ENCODE measurements around the gene MPV17L2. TPM values are rescaled to one million over a fixed set of nuclear protein-coding genes. Genes with fewer than 3 reads are reported as not detected.
"Not testable (repeated sequence)": the region's sequence is repeated elsewhere in the genome, so short reads cannot be mapped to it uniquely, and the experiment has no call there.

Gene MPV17L2
- 43.3 and 67.4 TPM in 2 replicates for total RNA-seq (2014; rRNA removed; shearing (Covaris generic))

GRCh38 chr19:18192673-18193387 is at the start of gene MPV17L2:
Gene MPV17L2, plus strand, starts transcription at chr19:18193218. Its CDS starts 64 bp downstream, at chr19:18193282.
- peak; percentile 100 for DNase-seq (ENCODE audit: low read depth)

GRCh38 chr19:18143902-18144301 is 49.1 kb upstream of the MPV17L2 start:
- DNase-seq (ENCODE audit: low read depth): no peak

GRCh38 chr19:18144361-18144760 is 48.7 kb upstream of the MPV17L2 start:
- no peak for DNase-seq (ENCODE audit: low read depth)

- no peak for DNase-seq (ENCODE audit: low read depth)
Observed at GRCh38 chr19:18144906-18145305, 48.1 kb upstream of the MPV17L2 start.

- no peak for DNase-seq (ENCODE audit: low read depth)
Observed at GRCh38 chr19:18145391-18145999, 47.5 kb upstream of the MPV17L2 start.

- DNase-seq (ENCODE audit: low read depth): no peak
Observed at GRCh38 chr19:18147396-18147795, 45.6 kb upstream of the MPV17L2 start.

- no peak for DNase-seq (ENCODE audit: low read depth)
Observed at GRCh38 chr19:18149596-18149975, 43.4 kb upstream of the MPV17L2 start.

GRCh38 chr19:18150776-18151624 is 42.0 kb upstream of the MPV17L2 start:
- no peak for DNase-seq (ENCODE audit: low read depth)

- peak; percentile 98 for DNase-seq (ENCODE audit: low read depth)
Observed at GRCh38 chr19:18152442-18152816, 40.6 kb upstream of the MPV17L2 start.

- peak; percentile 100 for DNase-seq (ENCODE audit: low read depth)
Observed at GRCh38 chr19:18152817-18153555, 40.0 kb upstream of the MPV17L2 start, which contains the start of gene PIK3R2. Gene PIK3R2, plus strand, starts transcription at chr19:18153163. Its CDS starts 2,717 bp downstream, at chr19:18155880.

GRCh38 chr19:18153556-18154134 is 39.4 kb upstream of the MPV17L2 start:
- DNase-seq (ENCODE audit: low read depth): no peak

- no peak for DNase-seq (ENCODE audit: low read depth)
Observed at GRCh38 chr19:18155095-18156087, 37.6 kb upstream of the MPV17L2 start.

- DNase-seq (ENCODE audit: low read depth): no peak
Observed at GRCh38 chr19:18156268-18156667, 36.8 kb upstream of the MPV17L2 start.

GRCh38 chr19:18156841-18157464 is 36.1 kb upstream of the MPV17L2 start:
- peak; percentile 87 for DNase-seq (ENCODE audit: low read depth)

- DNase-seq (ENCODE audit: low read depth): no peak
Observed at GRCh38 chr19:18157465-18158063, 35.5 kb upstream of the MPV17L2 start.

- no peak for DNase-seq (ENCODE audit: low read depth)
Observed at GRCh38 chr19:18158467-18158866, 34.6 kb upstream of the MPV17L2 start.

- not testable (repeated sequence) for DNase-seq (ENCODE audit: low read depth)
Observed at GRCh38 chr19:18159059-18159616, 33.9 kb upstream of the MPV17L2 start.

- no peak for DNase-seq (ENCODE audit: low read depth)
Observed at GRCh38 chr19:18159810-18160209, 33.2 kb upstream of the MPV17L2 start.

GRCh38 chr19:18160493-18160970 is 32.5 kb upstream of the MPV17L2 start:
- no peak for DNase-seq (ENCODE audit: low read depth)
